GM10266 (cell line): ENCODE results near the gene KL.

ENCODE experiments used
- DNase-seq: peaks from one replicate; pipeline ENCODE4 v3.0.0; 2012; ENCODE audit errors: extremely low spot score
- CTCF ChIP-seq: IDR thresholded peaks from 2 replicates; pipeline ENCODE4 v1.5.1; 2012; ENCODE audit warnings: mild to moderate bottlenecking, low read depth; ENCODE audit not compliant: control insufficient read depth, insufficient read depth; ENCODE audit errors: missing control alignments

Gene KL

GRCh38 chr13:33101835-33102234 lies 85.6 kb downstream of the KL start:
- no peak for TF ChIP-seq CTCF
- DNase-seq, result no peak

GRCh38 chr13:33103457-33103856 lies 87.2 kb downstream of the KL start:
- DNase-seq, result no peak
- no peak for TF ChIP-seq CTCF

GRCh38 chr13:33105387-33106005 lies 89.3 kb downstream of the KL start:
- no peak for TF ChIP-seq CTCF
- no peak for DNase-seq

GRCh38 chr13:33106656-33107360 lies 90.6 kb downstream of the KL start:
- no peak for TF ChIP-seq CTCF
- peak; percentile 33 for DNase-seq

- no peak for DNase-seq
- TF ChIP-seq CTCF, result no peak
Measured at GRCh38 chr13:33107361-33107760, 91.1 kb downstream of the KL start.

GRCh38 chr13:33108620-33109019 lies 92.4 kb downstream of the KL start:
- DNase-seq, result no peak
- TF ChIP-seq CTCF, result no peak

GRCh38 chr13:33109271-33109697 lies 93.1 kb downstream of the KL start:
- no peak for TF ChIP-seq CTCF
- DNase-seq, result peak; percentile 21
